Measurements from ENCODE around the gene TUBA3D.
"Not testable (repeated sequence)": the region's sequence is repeated elsewhere in the genome, so short reads cannot be mapped to it uniquely, and the experiment has no call there.

TUBA3D gene

DNA sequence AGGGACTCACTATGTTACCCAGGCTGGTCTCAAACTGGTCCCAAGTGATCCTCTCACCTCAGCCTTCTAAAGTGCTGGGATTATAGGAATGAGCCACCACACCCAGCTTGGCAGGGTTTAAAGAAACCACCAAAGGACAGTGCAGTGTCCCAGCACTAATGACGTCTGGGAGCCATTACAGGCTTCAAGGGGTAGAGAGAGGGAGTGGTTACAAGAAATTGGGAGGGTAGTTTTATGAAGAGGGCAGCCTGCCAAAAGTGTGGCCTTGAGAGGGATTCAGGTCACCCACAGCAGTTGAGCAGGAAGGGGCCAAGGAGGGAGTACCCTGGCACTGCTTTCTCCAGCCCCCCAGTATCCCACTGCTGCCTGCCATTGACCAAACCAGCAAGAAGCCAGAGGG lies 1.3 kb downstream of the TUBA3D start:
- not testable (repeated sequence) for DNase-seq (ENCODE audit: extremely low read depth, low read depth)

DNA sequence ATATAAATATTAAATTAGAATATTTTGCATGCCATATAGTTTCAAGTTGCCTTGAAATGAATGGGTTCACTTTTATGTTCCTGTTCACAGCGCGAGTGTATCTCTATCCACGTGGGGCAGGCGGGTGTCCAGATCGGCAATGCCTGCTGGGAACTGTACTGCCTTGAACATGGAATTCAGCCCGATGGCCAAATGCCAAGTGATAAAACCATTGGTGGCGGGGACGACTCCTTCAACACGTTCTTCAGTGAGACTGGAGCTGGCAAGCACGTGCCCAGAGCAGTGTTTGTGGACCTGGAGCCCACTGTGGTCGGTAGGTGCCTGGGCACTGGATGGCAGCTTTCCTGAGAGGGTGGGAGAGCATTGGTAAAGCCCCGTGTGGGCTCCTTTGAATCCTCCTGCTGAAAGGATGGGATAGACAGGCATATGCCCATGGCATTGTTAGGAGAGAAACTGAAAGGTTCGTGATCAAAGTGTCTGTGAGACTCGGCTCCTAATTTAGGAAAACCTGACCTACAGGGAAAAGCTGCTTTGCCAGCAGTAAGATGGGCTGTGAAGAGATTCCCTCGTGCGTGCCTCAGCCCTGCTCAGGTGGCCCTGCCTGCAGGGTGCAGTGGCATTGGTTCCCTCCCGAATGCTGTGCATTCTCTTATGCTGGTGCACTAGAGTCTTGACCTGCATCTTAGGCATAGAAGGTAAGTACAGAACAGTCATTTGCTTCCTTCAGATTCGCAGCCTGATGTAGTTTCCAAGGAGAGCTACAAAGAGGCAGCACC lies 2.3 kb downstream of the TUBA3D start:
- DNase-seq (ENCODE audit: extremely low read depth, low read depth), result not testable (repeated sequence)

DNA sequence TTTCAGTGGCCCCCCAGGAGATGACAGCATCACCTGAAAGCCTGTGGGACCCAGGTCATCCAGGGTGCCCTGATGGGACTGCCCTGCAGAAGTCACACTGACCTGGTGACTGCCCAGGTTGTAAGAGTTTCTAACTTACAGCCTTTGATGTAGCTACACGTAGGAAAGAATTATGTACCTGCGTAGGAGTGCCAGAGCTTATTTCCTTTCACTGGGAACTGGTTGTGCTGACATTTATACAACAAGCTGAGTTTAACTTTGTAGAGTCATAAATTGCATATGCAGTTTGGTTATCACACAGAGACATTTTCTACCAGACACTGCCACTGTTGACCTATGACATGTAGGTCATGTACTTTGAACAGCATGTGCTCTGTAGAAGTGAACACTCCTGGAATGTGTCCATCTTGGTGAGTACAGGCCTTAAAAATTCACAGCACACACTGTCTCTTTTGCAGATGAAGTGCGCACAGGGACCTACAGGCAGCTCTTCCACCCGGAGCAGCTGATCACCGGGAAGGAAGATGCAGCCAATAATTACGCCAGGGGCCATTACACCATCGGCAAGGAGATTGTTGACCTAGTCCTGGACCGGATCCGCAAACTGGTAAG lies 3.0 kb downstream of the TUBA3D start:
- DNase-seq (ENCODE audit: extremely low read depth, low read depth), result not testable (repeated sequence)

DNA sequence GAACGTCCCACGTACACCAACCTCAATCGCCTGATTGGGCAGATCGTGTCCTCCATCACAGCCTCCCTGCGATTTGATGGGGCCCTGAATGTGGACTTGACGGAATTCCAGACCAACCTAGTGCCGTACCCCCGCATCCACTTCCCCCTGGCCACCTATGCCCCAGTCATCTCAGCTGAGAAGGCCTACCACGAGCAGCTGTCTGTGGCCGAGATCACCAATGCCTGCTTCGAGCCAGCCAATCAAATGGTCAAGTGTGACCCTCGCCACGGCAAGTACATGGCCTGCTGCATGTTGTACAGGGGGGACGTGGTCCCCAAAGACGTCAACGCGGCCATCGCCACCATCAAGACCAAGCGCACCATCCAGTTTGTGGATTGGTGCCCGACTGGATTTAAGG lies 4.4 kb downstream of the TUBA3D start:
- not testable (repeated sequence) for DNase-seq (ENCODE audit: extremely low read depth, low read depth)

DNA sequence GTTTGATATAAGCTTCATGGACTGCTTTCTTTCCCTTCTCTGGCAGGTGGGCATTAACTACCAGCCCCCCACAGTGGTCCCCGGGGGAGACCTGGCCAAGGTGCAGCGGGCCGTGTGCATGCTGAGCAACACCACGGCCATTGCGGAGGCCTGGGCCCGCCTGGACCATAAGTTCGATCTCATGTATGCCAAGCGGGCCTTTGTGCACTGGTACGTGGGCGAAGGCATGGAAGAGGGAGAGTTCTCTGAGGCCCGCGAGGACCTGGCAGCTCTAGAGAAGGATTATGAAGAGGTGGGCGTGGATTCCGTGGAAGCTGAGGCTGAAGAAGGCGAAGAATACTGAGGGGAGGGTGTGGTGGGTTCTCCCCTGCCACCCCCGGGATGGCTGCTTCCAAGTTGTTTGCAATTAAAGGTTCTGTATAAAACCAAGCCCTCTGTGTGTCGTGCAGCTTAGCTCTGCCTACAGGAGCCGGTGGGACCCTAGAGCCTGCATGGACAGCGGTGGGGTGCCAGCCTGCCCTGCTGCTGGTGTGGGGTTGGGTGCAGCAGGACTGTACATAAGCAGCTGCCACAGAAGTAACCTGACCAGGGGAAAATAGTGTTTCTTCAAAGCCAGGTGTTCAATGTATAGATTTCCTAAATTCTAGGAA lies 6.7 kb downstream of the TUBA3D start:
- not testable (repeated sequence) for DNase-seq (ENCODE audit: extremely low read depth, low read depth)

DNA sequence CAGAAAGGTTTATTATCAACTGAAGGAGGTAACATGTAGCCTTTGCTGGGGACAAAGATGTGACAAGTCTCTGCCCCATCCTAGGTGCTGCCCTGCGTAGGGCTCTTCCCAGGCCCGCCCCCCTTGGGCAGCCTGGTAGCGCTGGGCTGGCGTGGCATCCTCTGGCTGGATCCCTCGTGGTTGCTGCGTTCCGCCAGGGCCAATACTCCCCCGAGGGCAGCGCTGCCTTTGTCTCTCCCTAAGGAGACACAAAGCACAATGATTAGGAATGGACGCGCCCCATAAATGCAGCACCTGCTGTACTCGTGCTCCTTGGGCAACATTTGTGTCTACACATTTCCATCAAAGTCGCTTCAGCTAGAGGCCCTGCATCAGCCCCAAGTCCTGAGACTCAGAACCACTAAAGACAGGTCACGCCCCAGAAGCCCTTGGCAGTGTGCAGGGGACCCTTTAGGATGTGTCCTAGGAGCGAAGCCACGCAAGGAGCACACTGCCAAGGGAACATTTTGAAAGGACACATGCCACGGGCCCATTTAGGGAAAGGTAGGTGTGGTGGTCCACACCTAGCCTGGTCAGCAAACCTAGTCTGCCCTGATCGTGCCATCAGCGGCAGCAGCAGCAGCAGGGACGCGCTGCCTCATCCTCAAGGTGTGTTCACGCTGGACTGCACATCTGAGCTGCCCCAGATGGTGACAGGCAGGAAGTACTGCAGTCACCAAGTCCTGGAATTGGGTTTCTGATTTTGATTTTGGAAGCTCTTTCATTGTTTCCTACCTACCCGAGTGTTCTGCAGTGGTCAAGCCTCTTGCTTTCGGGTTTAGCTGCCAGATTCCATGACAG lies 8.3 kb downstream of the TUBA3D start:
- DNase-seq (ENCODE audit: extremely low read depth, low read depth), result not testable (repeated sequence)

DNA sequence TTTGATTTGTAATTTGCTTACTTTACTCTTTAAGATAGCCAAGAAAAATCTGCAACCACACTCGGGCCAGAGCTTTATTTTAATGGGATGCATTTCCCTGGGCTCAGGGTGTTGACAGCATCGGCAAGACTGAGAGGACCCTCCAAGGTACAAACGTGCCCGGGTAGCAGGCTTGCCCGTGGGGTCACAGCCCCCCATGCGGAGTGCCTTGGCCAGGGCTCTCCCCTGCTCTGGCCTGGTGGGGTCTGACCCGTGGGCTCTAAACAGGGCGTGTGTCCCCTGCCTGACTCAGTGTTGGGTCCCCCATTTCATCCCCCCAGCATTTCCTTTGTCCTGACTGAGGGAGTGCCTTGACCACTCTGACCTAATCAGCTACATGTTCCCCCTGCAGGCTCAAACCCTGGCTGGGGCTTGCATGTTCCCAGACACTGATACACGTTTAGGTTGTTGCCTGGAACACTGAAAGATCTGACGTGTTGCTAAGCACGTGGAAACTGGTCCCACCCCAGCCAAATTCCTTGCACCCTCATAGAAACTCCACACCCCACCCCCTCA lies 9.1 kb downstream of the TUBA3D start:
- DNase-seq (ENCODE audit: extremely low read depth, low read depth), result not testable (repeated sequence)

DNA sequence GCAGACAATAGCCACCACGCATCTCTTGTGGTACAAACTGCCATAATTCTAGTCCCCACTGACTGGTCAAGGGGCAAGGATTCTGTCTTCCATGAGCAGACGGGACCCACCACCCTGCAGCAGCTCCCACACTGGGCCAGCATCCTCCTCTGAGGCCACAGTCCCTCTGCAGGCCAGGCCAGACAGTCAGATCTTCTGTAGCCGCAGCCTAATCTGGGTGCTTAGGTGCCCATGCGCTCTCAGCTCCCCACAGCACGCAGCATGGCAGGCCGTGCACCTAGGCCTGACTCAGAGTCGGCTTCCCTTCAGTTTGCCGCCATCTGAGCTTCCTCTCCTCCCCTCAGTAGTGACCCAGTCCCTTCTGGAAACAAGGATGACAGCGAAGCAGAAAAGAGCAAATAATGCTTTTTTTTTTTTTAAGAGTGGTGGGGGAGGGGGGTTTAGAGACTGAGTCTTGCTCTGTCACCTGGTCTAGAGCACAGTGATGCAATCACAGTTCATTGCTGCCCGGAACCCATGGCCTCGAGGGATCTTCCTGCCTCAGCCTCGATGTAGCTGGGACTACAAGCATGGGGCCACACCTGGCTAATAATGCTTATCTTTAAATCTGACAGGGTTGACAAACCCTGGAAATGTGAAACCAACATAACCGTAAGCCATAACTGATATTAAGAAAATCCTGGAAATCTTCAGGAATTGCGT lies 10.4 kb downstream of the TUBA3D start:
- not testable (repeated sequence) for DNase-seq (ENCODE audit: extremely low read depth, low read depth)

DNA sequence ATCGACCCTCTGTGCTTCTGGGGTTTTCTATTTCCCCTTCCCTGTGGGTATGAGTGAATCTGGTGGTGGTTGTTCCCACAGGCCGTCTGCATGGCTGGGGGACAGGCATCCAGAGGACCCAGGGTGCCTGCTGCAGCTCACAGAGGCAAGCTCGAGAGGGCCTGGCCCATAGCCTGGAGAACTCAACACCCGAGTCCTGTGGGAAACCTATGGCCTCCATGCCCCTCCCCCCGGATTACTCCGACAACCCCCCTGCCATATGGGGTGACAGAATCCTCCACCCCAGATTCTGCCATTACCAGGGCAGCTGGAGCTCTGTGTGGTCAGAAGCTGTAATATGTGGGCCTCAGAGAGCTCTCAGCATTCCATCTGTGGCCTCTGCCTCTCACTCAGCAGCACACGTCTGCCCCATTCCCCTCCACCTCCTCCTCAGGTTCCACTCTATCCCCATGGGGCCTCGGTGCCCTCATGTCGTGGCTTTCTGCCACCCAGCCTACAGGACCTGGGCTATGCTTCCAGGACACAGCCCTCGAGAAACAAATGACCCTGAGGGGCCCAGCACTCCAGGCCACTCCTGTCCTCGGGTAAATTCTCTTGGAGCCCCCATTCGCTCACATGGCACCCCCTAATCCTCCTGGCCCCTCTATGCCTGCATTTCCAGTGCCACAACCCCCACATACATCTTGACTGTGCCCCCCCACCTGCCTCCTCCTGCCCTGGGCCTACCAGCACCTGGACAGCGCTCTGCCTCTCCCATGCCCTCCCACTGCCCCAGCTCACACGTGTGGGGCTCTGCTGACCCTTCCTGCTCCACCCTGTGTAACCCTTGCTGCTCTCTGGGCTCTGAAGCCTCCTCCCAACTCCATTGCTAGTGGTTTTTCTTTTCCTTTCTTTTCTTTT lies 12.6 kb downstream of the TUBA3D start:
- TF ChIP-seq, protein P1, sequence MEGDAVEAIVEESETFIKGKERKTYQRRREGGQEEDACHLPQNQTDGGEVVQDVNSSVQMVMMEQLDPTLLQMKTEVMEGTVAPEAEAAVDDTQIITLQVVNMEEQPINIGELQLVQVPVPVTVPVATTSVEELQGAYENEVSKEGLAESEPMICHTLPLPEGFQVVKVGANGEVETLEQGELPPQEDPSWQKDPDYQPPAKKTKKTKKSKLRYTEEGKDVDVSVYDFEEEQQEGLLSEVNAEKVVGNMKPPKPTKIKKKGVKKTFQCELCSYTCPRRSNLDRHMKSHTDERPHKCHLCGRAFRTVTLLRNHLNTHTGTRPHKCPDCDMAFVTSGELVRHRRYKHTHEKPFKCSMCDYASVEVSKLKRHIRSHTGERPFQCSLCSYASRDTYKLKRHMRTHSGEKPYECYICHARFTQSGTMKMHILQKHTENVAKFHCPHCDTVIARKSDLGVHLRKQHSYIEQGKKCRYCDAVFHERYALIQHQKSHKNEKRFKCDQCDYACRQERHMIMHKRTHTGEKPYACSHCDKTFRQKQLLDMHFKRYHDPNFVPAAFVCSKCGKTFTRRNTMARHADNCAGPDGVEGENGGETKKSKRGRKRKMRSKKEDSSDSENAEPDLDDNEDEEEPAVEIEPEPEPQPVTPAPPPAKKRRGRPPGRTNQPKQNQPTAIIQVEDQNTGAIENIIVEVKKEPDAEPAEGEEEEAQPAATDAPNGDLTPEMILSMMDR (IDR thresholded peaks at IDR 0.05; ENCODE audit: low read depth, low read length), result no peak
- no peak for DNase-seq (ENCODE audit: extremely low read depth, low read depth)

DNA sequence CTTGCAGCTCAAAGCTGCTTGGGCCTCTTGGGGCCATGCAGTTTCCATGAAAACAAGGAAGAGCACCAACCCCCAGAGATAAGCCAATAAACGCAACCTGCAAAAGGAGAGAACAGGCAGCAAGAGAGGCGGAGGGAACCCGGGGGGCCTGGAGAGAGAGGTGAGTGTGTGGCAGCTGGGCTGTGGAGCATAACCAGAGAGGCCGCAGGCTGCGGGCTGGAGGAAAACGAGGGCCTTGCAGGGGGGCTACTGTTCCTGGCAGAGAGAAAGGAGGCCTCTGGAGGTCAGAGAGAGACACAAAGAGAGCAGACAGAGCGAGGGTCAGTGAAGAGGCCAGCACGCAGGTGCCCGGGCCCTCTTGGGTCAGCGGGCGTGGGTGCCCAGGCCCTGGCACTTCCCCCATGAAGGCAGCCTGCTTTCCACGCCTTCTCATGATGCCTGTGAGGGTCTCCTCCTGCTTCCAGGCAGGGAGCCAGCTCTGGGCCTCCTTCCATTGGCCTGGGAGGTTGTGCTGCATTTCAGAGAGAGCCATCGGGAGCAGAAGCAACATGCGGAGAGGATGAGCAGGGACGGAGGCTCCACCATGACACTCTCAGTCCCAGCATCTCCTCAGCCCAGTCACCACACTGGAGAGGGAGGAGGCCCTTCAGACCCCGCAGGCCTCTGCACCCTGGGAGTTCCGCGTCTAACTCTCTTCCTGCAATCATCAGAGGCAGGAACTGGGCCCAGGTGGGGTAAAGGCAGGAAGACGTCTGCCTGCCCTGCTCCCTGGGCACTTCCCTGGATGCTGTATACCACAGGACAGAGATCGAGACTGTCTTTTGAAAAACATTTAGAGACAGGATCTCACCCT lies 14.9 kb downstream of the TUBA3D start:
- DNase-seq (ENCODE audit: extremely low read depth, low read depth), result not testable (repeated sequence)

DNA sequence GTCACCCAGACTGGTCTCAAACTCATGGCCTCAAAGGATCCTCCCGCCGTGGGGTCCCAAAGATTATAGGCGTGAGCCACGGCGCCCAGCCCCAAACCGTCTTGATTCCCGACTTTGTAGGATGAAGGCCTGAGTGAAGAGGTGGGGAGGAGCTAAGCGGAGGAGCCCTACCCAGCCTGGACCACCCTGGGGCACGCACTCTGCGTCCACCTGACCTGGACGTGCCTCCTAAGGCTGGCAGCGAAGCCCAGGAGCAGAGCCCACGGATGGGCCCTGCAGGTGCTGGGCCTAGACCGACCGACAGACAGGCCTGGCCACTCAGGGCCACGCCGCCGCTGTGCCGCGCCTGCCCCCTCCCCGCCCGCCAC lies 15.5 kb downstream of the TUBA3D start:
- DNase-seq (ENCODE audit: extremely low read depth, low read depth), result not testable (repeated sequence)

DNA sequence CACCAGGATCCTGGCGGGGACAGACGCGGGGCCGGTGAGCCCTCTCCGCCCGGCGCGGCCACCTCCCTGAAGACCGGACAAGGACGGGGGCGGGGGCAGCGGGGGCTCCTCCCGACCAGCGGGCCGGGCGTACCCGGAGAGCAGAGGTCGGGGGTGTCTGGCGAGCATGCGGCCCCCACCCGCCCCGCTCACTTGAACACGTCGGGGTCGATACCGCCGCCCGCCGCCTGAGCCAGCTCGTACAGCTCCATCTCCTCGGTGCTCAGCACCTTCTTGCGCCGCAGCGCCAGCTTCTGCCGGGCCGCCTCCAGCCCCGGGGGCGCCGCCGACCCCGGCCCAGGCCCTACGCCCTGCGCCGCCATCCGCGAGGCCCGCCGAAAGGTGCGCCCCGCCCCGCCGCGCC lies 16.1 kb downstream of the TUBA3D start, which contains the start of gene MZT2A:
MZT2A (minus strand) TSS at position 383 of the 403 bp plus-strand sequence; CDS start at position 362, 21 bp downstream.
- DNase-seq (ENCODE audit: extremely low read depth, low read depth), result not testable (repeated sequence)
